ENCODE data around the gene SYPL1. TPM values are rescaled to one million over a fixed set of nuclear protein-coding genes. Genes with fewer than 3 reads are reported as not detected.

The SYPL1 gene
- total and polyA plus RNA-seq, 12 donors: 58.5 to 121 (median 75.1) TPM

GRCh38 chr7:106076537-106076936 is 35.6 kb downstream of the SYPL1 start:
- ATAC-seq: no peak
- no peak overlapping the region for H3K27ac ChIP-seq
- no peaks in the 10 kb centered on the region for H3K27me3 ChIP-seq
- no peaks in the 10 kb centered on the region for H3K36me3 ChIP-seq
- peaks cover 4 to 90% (median 42%) of the 10 kb centered on the region in 9 donors for H3K4me1 ChIP-seq
- no peaks in the 10 kb centered on the region for H3K9me3 ChIP-seq
- no peak overlapping the region for H3K4me3 ChIP-seq
- WGBS, 2 donors: 89 to 90% methylated on average over 2 of the region's 2 CpGs
- intact Hi-C loops (cut with DNase I): no loop called here
- TF ChIP-seq CTCF (IDR thresholded peaks at IDR 0.05): no peak
- DNase-seq: no peak

- intact Hi-C loops (cut with DNase I): no loop called here
Observed at GRCh38 chr7:106075937-106076336, 36.2 kb downstream of the SYPL1 start.

GRCh38 chr7:106074257-106074656 is 37.9 kb downstream of the SYPL1 start:
- no peak for TF ChIP-seq CTCF (IDR thresholded peaks at IDR 0.05)
- intact Hi-C loops (cut with DNase I): no loop called here
- no peaks in the 10 kb centered on the region for H3K9me3 ChIP-seq
- DNase-seq (no peak), ATAC-seq (peak in 3 of 8 donors; percentile 27 to 53 (median 34))
- no peaks in the 10 kb centered on the region for H3K36me3 ChIP-seq
- no peak overlapping the region for H3K4me3 ChIP-seq
- 71 to 76% methylated on average over 9 of the region's 9 CpGs for WGBS, 2 donors
- peak overlapping the region in 2 of 10 donors; percentile 77 to 82 for H3K27ac ChIP-seq
- H3K4me1 ChIP-seq: peaks cover 3 to 99% (median 54%) of the 10 kb centered on the region in 9 donors
- no peaks in the 10 kb centered on the region for H3K27me3 ChIP-seq

More at GRCh38 chr7:106075937-106076336, 36.2 kb downstream of the SYPL1 start:
- Histone ChIP-seq H3K27ac (no peak overlapping the region), H3K4me1 (peaks cover 7 to 96% (median 48%) of the 10 kb centered on the region in 9 donors), H3K36me3 (no peaks in the 10 kb centered on the region), H3K27me3 (no peaks in the 10 kb centered on the region), H3K9me3 (no peaks in the 10 kb centered on the region), H3K4me3 (no peak overlapping the region)
- WGBS, 2 donors: 30 to 40% methylated on average over 2 of the region's 2 CpGs
- DNase-seq (no peak), ATAC-seq (peak in 1 of 8 donors; percentile 31)
- no peak for TF ChIP-seq CTCF (IDR thresholded peaks at IDR 0.05)

GRCh38 chr7:106073701-106074100 is 38.4 kb downstream of the SYPL1 start:
- Histone ChIP-seq H3K9me3 (no peaks in the 10 kb centered on the region), H3K27ac (peak overlapping the region in 4 of 10 donors; percentile 14 to 82 (median 76)), H3K4me1 (peaks cover 3 to 99% (median 60%) of the 10 kb centered on the region in 9 donors), H3K36me3 (no peaks in the 10 kb centered on the region), H3K27me3 (no peaks in the 10 kb centered on the region), H3K4me3 (no peak overlapping the region)
- no peak for TF ChIP-seq CTCF (IDR thresholded peaks at IDR 0.05)
- no peak for ATAC-seq
- intact Hi-C loops (cut with DNase I): no loop called here
- WGBS, 2 donors: 88 to 90% methylated on average over 3 of the region's 3 CpGs
- no peak for DNase-seq
